Upper lobe of left lung (tissue), 6 donors: Measurements from ENCODE around the gene GPR15LG. TPM values are rescaled to one million over a fixed set of nuclear protein-coding genes. Genes with fewer than 3 reads are reported as not detected.
A peak's percentile ranks its signal among the peaks of the same experiment; 100 is the strongest.

Experiments used
- ATAC-seq, 2 donors: fragments of 200-7000 bp; cut with Tn5 transposase; one replicate each; pipeline ENCODE4 v1.9.1; 2022; ENCODE audit warnings: mild to moderate bottlenecking in 2 of 2, moderate library complexity in 2 of 2; ENCODE audit not compliant: low FRiP score in 2 of 2
- DNase-seq, 2 donors: peaks; one replicate each; pipeline ENCODE4 v3.0.0-alpha.2; 2019 to 2020
- H3K27ac ChIP-seq, 4 donors: fragments of 200-600 bp; sonication (generic); one replicate each; pipeline ENCODE4 v1.5.1; 2016 to 2019
- H3K27me3 ChIP-seq, 4 donors: fragments of 200-600 bp; sonication (generic); one replicate each; pipeline ENCODE4 v1.5.1; 2017 to 2019
- H3K36me3 ChIP-seq, 4 donors: fragments of 200-600 bp; sonication (generic); one replicate each; pipeline ENCODE4 v1.5.1; 2016 to 2019
- H3K4me1 ChIP-seq, 4 donors: fragments of 200-600 bp; sonication (generic); one replicate each; pipeline ENCODE4 v1.5.1; 2018 to 2019
- H3K4me3 ChIP-seq, 4 donors: fragments of 200-600 bp; sonication (generic); one replicate each; pipeline ENCODE4 v1.5.1; 2017 to 2019; ENCODE audit warnings: mild to moderate bottlenecking in 2 of 4, moderate library complexity in 1 of 4
- H3K9me3 ChIP-seq, 4 donors: fragments of 200-600 bp; sonication (generic); one replicate each; pipeline ENCODE4 v1.5.1; 2018 to 2019
- EP300 ChIP-seq, 4 donors: sonication (generic); formaldehyde crosslinking; IDR thresholded peaks; one replicate each; pipeline ENCODE4 v1.5.1; 2017; ENCODE audit warnings: antibody characterized with exemption in 4 of 4, control low read depth in 2 of 4
- POLR2A ChIP-seq, 4 donors: fragments of 450-650 bp; IDR thresholded peaks; one replicate each; pipeline ENCODE4 v1.5.1; 2016 to 2017; ENCODE audit warnings: antibody characterized with exemption in 4 of 4, mild to moderate bottlenecking in 2 of 4
- POLR2AphosphoS5 ChIP-seq, 2 donors: sonication (generic); formaldehyde crosslinking; IDR thresholded peaks; one replicate each; pipeline ENCODE4 v1.5.1; 2017; ENCODE audit warnings: antibody characterized with exemption in 2 of 2
- WGBS, 2 donors: methylation state at CpG; one replicate each; pipeline ENCODE4 v1.1.5; 2017 to 2018; 5-methylcytosine and 5-hydroxymethylcytosine counted together
- total RNA-seq, 6 donors: library from RNA; depleted of rRNA in 4 of 6; stranded (reverse); fragments of >200 nt in 4 of 6; gene quantifications; one replicate each; pipeline versions ENCODE4 v1.1.0 to v1.2.1, GENCODE V29; 2016 to 2021
- TF ChIP-seq, protein P1 (sequence below), 6 experiments: fragments of 450-650 bp in 4 of 6; fragments of 200-600 bp in 2 of 6; sonication (generic) in 2 of 6; IDR thresholded peaks; one replicate each; pipeline ENCODE4 v1.5.1; 2016 to 2019; ENCODE audit warnings: antibody characterized with exemption in 6 of 6
- donor health status: DM: no; HTN: no; CAD: no; lungs with moderate emphysema.
- donor health status: DM: no; HTN: yes; CAD: no; lungs with severe emphysema.

The GPR15LG gene
- total RNA-seq, 6 donors from 2014 or later = 0.37 TPM; not detected in 5

DNA sequence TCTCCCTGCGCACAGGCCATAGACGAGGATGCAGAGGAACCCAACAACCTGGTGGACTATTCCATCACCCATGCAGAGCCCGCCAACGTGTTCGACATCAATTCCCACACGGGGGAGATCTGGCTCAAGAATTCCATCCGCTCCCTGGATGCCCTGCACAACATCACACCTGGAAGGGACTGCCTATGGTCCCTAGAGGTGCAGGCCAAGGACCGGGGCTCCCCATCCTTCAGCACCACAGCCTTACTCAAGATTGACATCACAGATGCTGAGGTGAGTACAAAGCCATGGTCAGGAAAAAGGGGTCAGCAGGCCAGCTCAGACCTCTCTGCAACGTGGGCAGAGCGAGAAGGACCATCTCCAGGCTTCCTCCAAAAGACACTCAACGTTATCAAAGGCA lies 39.5 kb downstream of the GPR15LG start:
- TF ChIP-seq, protein P1, sequence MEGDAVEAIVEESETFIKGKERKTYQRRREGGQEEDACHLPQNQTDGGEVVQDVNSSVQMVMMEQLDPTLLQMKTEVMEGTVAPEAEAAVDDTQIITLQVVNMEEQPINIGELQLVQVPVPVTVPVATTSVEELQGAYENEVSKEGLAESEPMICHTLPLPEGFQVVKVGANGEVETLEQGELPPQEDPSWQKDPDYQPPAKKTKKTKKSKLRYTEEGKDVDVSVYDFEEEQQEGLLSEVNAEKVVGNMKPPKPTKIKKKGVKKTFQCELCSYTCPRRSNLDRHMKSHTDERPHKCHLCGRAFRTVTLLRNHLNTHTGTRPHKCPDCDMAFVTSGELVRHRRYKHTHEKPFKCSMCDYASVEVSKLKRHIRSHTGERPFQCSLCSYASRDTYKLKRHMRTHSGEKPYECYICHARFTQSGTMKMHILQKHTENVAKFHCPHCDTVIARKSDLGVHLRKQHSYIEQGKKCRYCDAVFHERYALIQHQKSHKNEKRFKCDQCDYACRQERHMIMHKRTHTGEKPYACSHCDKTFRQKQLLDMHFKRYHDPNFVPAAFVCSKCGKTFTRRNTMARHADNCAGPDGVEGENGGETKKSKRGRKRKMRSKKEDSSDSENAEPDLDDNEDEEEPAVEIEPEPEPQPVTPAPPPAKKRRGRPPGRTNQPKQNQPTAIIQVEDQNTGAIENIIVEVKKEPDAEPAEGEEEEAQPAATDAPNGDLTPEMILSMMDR (IDR thresholded peaks at IDR 0.05) = no peak
- no peak for TF ChIP-seq POLR2A (IDR thresholded peaks at IDR 0.05)
- TF ChIP-seq POLR2AphosphoS5 (IDR thresholded peaks at IDR 0.05) = no peak
- no peak for TF ChIP-seq EP300 (IDR thresholded peaks at IDR 0.05)
- DNase-seq (no peak), ATAC-seq (no peak)
- 86 to 100% methylated on average over 6 to 11 of the region's 11 CpGs for WGBS, 2 donors
- no peaks in the 10 kb centered on the region for H3K36me3 ChIP-seq
- H3K9me3 ChIP-seq = no peaks in the 10 kb centered on the region
- H3K27ac ChIP-seq = no peak overlapping the region
- no peaks in the 10 kb centered on the region for H3K4me1 ChIP-seq
- no peaks in the 10 kb centered on the region for H3K27me3 ChIP-seq
- no peak overlapping the region for H3K4me3 ChIP-seq

DNA sequence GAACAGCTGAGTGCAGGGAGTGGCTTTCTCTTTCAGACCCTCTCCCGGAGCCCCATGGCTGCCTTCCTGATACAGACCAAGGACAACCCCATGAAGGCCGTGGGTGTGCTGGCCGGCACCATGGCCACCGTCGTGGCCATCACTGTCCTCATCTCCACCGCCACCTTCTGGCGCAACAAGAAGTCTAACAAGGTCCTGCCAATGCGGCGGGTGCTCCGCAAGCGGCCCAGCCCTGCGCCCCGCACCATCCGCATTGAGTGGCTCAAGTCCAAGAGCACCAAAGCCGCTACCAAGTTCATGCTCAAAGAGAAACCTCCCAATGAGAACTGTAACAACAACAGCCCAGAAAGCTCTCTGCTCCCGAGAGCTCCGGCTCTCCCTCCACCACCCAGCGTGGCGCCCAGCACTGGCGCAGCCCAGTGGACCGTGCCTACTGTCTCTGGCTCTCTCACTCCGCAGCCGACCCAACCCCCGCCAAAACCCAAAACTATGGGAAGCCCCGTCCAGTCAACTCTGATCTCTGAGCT lies 40.5 kb downstream of the GPR15LG start:
- Histone ChIP-seq H3K27me3 (no peaks in the 10 kb centered on the region), H3K9me3 (no peaks in the 10 kb centered on the region), H3K36me3 (no peaks in the 10 kb centered on the region), H3K4me1 (no peaks in the 10 kb centered on the region), H3K27ac (no peak overlapping the region), H3K4me3 (no peak overlapping the region)
- TF ChIP-seq POLR2AphosphoS5 (IDR thresholded peaks at IDR 0.05) (no peak), EP300 (IDR thresholded peaks at IDR 0.05) (no peak), POLR2A (IDR thresholded peaks at IDR 0.05) (no peak)
- TF ChIP-seq, protein P1 (IDR thresholded peaks at IDR 0.05) = no peak
- ATAC-seq (no peak), DNase-seq (peak in 1 of 2 donors; percentile 77)
- WGBS, 2 donors = 59 to 75% methylated on average over 12 to 25 of the region's 25 CpGs

DNA sequence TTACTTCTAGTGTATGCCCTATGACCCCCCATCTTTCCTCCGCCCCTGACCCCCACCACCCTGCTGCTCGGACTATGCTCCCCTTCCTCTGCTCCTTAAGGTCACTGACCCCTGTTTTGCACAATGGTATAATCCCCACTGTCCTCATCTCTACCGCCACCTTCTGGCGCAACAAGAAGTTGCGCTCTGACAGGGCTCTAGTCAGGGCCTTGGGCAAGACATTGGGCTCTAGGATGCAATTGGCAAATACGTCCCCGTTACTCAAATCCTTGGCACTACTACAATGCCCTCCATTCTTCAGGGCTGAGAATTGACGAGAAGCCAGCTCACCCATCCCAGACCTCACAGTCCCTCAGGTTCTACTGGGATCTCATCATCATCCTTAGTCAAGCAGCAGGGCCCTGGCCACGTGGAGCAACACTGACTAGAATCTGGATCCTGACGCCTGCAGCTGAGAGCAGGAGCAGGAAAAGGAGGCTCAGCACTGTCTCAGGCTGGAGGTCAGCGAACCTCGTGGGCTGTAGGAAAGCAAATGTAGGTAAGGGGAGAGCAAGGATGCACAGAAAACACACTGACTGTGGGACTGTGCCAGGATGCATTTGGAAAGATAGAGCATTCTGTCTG lies 41.1 kb downstream of the GPR15LG start:
- WGBS, 2 donors = 47 to 64% methylated on average over 12 of the region's 12 CpGs
- Histone ChIP-seq H3K4me1 (no peaks in the 10 kb centered on the region), H3K27ac (no peak overlapping the region), H3K9me3 (no peaks in the 10 kb centered on the region), H3K27me3 (no peaks in the 10 kb centered on the region), H3K4me3 (no peak overlapping the region), H3K36me3 (no peaks in the 10 kb centered on the region)
- DNase-seq = no peak
- no peak for TF ChIP-seq EP300 (IDR thresholded peaks at IDR 0.05)
- TF ChIP-seq, protein P1 (IDR thresholded peaks at IDR 0.05) = peak in 2 of 6 experiments; percentile 18 to 34
- ATAC-seq = no peak

DNA sequence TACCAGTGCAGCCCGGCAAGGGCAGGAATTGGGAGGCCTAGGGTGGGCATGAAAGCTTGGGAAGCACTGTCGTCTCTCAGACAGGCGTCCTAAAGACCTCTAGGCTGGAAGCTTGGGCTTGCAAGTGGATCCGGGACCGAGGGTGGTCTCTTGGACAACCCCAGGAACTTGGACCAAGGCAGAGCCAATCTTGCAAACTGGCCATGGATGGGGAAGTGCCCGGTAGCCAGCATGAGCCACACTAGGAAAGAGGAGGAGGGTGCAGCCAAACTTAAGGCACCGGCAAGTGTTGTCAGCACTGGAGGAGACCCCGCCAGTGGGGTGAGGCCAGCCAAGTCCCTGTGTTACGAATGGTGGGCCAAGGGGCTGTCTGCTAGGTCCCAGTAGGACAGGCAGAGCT lies 43.2 kb downstream of the GPR15LG start:
- H3K9me3 ChIP-seq = no peaks in the 10 kb centered on the region
- WGBS, 2 donors = 87 to 95% methylated on average over 6 to 9 of the region's 9 CpGs
- H3K27me3 ChIP-seq = no peaks in the 10 kb centered on the region
- no peak overlapping the region for H3K27ac ChIP-seq
- no peaks in the 10 kb centered on the region for H3K4me1 ChIP-seq
- ATAC-seq = no peak
- TF ChIP-seq EP300 (IDR thresholded peaks at IDR 0.05) = no peak
- no peak for TF ChIP-seq POLR2AphosphoS5 (IDR thresholded peaks at IDR 0.05)
- no peak for TF ChIP-seq POLR2A (IDR thresholded peaks at IDR 0.05)
- TF ChIP-seq, protein P1 (IDR thresholded peaks at IDR 0.05) = no peak
- no peak for DNase-seq
- H3K4me3 ChIP-seq = no peak overlapping the region
- H3K36me3 ChIP-seq = no peaks in the 10 kb centered on the region

DNA sequence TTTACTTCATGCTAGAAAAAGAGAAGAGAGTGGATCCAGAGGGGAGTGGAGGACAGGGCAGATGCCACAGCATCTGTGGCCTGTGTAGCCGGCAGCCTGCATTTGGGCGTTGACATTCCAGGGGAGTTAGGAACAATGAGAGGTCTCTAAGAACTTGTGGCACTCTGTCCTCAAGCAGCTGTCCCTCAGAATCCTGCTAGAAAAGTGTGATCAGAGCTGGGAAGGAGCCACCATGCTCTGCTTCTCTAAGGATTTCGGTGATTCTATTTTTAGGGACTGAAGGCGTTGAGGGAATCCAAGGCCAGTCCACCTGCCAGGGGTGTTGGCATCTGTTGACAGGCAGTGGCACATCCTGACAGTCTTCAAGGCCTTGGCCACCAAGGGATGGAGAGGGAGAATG lies 44.1 kb downstream of the GPR15LG start:
- Histone ChIP-seq H3K27me3 (no peaks in the 10 kb centered on the region), H3K4me1 (no peaks in the 10 kb centered on the region), H3K27ac (no peak overlapping the region), H3K4me3 (no peak overlapping the region), H3K36me3 (no peaks in the 10 kb centered on the region), H3K9me3 (no peaks in the 10 kb centered on the region)
- TF ChIP-seq EP300 (IDR thresholded peaks at IDR 0.05) (no peak), POLR2AphosphoS5 (IDR thresholded peaks at IDR 0.05) (no peak), POLR2A (IDR thresholded peaks at IDR 0.05) (no peak)
- TF ChIP-seq, protein P1 (IDR thresholded peaks at IDR 0.05) = no peak
- no peak for ATAC-seq
- DNase-seq = no peak
- WGBS, 2 donors = 87 to 90% methylated on average over 4 of the region's 4 CpGs
